HG03196 (cell line): Measurements from ENCODE around the gene CACFD1.

Experiments
- ATAC-seq: cut with Tn5 transposase; IDR thresholded peaks from one replicate; pipeline ENCODE4 v1.9.1; 2021; ENCODE audit not compliant: unreplicated experiment

The CACFD1 gene

GRCh38 chr9:133515615-133516255, 56.0 kb downstream of the CACFD1 start:
- no peak for ATAC-seq

- ATAC-seq = no peak
Observed at GRCh38 chr9:133516256-133516960, 56.6 kb downstream of the CACFD1 start.

DNA sequence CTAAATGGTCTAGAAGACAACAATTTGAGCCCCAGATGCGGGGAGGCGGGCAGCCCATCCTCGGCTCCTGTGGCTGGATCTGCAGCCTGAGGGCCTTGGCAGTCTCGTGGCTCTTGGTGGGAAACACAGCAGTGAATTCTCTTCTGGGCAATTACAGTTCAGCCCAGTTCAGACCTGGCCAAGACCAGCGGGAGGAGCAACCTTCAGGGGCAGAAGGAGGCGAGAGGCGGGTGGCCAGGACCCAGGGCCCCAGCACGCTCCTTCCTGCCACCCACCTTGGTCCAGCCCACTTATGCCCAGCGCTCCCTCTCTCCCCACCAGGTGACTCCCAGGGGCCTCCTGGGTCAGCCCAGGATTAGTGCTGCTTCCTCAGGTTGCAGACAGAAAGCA, 57.2 kb downstream of the CACFD1 start:
- no peak for ATAC-seq

DNA sequence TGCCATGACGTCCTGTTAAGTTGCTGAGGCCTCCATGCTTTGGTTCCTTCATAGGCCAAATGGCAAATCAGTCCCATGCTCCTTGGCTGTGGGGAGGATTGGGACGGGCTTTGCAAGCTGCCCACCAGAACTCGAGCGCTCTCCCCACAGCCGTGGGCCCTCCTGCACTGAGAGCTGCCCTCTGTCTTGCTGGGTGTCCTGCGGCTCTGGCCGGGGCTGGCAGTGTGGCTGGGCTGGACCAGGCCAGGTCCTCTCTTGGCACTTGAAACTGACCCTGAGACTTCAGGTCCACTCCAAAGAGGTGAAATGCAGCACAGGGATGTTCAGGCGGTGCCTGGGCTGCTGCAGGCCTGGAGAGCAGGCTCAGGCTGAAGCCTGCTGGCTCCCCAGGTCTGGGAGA, 57.9 kb downstream of the CACFD1 start:
- ATAC-seq = no peak

DNA sequence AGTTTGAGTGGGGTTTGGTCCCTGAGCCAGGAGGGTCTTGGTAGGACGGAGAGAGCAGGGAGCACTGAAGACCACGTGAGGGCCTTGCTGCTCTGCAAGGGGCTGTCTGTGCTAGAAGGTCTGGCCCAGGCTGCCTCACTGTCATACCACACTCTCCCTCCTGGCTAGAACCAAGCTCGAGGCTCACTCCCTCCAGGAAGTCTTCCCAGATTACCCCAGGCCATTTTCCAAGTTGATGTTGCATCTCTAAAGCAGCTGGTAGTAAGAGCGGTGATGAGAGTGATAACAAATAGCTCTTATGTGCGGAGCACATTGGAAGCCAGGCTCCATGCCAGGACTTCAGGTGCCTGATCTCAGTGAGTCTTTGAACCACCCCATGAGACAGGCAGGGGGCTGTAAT, 58.4 kb downstream of the CACFD1 start:
- ATAC-seq = no peak

DNA sequence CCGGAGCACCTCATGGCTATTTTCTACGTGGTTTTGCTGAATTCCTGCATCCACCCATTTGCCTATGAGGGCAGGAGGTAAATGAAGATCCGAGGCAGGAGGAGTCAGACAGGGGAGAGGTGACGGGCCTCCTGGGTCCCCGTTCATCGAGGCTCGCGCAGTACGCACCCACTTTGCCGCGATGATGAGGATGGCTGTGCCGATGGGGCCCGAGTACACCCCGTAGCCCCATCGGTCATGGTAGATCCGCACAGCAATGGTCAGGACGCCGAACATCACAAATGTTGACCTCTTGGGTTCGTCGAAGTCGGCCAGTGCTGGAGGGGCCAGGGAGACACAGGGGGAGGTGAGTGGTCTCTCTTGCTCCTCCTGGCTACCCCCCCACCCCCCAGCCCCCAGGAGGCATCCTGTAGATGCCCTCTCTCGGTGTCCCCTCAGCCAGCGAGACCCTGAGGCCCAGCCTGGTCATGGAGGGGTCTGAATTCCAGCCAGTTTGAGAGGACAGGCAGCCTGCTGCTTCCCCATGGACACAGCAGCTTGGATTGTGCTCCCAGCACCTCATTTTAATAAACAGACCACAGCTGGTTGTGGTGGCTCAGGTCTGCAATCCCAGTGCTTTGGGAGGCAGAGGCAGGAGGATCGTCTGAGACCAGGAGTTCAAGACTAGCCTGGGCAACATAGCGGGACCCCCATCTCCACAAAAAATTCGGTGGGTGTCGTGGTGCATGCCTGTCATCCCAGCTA, 59.1 kb downstream of the CACFD1 start:
- no peak for ATAC-seq

DNA sequence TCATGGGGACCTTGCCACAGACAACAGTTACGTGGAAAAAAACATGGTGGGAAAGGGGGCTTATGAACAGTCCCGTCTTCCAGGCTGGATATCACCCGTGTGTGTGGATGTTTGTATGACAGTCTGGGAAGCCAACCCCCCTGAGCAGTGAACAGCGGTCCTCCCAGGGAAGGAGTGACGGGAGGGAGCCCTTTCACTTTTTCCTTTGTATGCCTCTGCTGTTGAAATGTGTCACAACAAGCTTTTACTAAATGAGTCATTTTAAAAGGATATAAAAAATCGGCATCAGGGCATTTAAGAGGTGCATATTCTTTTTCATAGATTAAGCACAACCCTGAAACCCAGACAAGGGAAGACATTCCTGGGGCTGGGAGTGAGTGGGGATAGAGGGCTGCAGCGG, 59.9 kb downstream of the CACFD1 start:
- no peak for ATAC-seq

- no peak for ATAC-seq
Observed at GRCh38 chr9:133520121-133520835, 60.5 kb downstream of the CACFD1 start.
